Panc1 (cell line): Measurements from ENCODE around the gene BLM. TPM values are rescaled to one million over a fixed set of nuclear protein-coding genes. Genes with fewer than 3 reads are reported as not detected.

Experiments
- ATAC-seq: fragments of 200-7000 bp; cut with Tn5 transposase; 2 replicates; pipeline ENCODE4 v1.9.1; 2020; ENCODE audit warnings: mild to moderate bottlenecking, moderate library complexity
- BruUV-seq: library from RNA; stranded (reverse); fragments of 400-500 nt; replicated peaks from 2 replicates; lab custom pipeline; 2021; lab: Mats Ljungman, UMichigan
- CTCF ChIA-PET: fragments of 300-600 bp; sonication (Branson Sonifier 250); formaldehyde crosslinking; loops from one replicate; lab custom pipeline; 2022; ENCODE audit warnings: antibody characterized with exemption; lab: Charles Lee
- POLR2A ChIA-PET: fragments of 300-600 bp; sonication (Branson Sonifier 250); formaldehyde crosslinking; loops from one replicate; lab custom pipeline; 2022; ENCODE audit warnings: antibody characterized with exemption; lab: Charles Lee
- DNase-seq: peaks from one replicate; pipeline ENCODE4 v3.0.0-alpha.2; 2010; ENCODE audit warnings: low read depth, low spot score
- H3K27ac ChIP-seq: 2 replicates; pipeline ENCODE4 v1.5.1; 2011; ENCODE audit warnings: mild to moderate bottlenecking, low read length, inconsistent platforms
- H3K27me3 ChIP-seq: fragments of 200-500 bp; sonication (Bioruptor generic); 2 replicates; pipeline ENCODE4 v1.6.0; 2014; ENCODE audit warnings: low read length, inconsistent platforms; ENCODE audit not compliant: control insufficient read depth, insufficient read depth
- H3K36me3 ChIP-seq: fragments of 200-500 bp; sonication (Bioruptor generic); 2 replicates; pipeline ENCODE4 v1.5.1; 2014; ENCODE audit warnings: inconsistent platforms, mild to moderate bottlenecking, low read length, moderate library complexity; ENCODE audit not compliant: control insufficient read depth, insufficient read depth
- H3K4me1 ChIP-seq: 2 replicates; pipeline ENCODE4 v1.5.1; 2011; ENCODE audit warnings: inconsistent platforms, mild to moderate bottlenecking, low read length, moderate library complexity; ENCODE audit not compliant: control insufficient read depth, insufficient read depth
- H3K4me3 ChIP-seq, 2 experiments: 2 replicates each; pipeline ENCODE4 v1.5.1; 2011 to 2012; ENCODE audit warnings: low read depth in 2 of 2, low read length in 2 of 2, mild to moderate bottlenecking in 2 of 2, inconsistent platforms in 1 of 2, moderate library complexity in 1 of 2
- H3K9me3 ChIP-seq: fragments of 200-500 bp; sonication (Bioruptor generic); 2 replicates; pipeline ENCODE4 v1.5.1; 2014; ENCODE audit warnings: low read depth, mild to moderate bottlenecking, inconsistent platforms, low read length, moderate library complexity; ENCODE audit not compliant: control insufficient read depth, insufficient read depth
- POLR2AphosphoS5 ChIP-seq: IDR thresholded peaks from 2 replicates; pipeline ENCODE4 v1.6.1; 2012; ENCODE audit warnings: mild to moderate bottlenecking, low read depth, low read length, moderate library complexity
- SIN3A ChIP-seq: IDR thresholded peaks from 2 replicates; pipeline ENCODE4 v1.6.1; 2012; ENCODE audit warnings: low read depth, mild to moderate bottlenecking, low read length, moderate library complexity, borderline replicate concordance; ENCODE audit not compliant: insufficient read depth
- TCF7L2 ChIP-seq: IDR thresholded peaks from 2 replicates; pipeline ENCODE4 v1.6.1; 2011; ENCODE audit warnings: mild to moderate bottlenecking, low read depth, low read length, inconsistent platforms
- in situ Hi-C: cut with HindIII; loops from 2 replicates; pipeline ENCODE4 v1.10.0; 2016; ENCODE audit warnings: low sequenced_read_pairs, low pct_unique_long_range_greater_than_20kb
- intact Hi-C: fragments of 100-400 bp; cut with micrococcal nuclease; formaldehyde crosslinking; loops from one replicate; pipeline ENCODE4 v1.10.0; 2022; ENCODE audit not compliant: unreplicated experiment
- total RNA-seq: library from RNA; stranded (reverse); gene quantifications from one replicate; pipeline ENCODE4 v1.2.1, GENCODE V29; 2021; ENCODE audit not compliant: unreplicated experiment
- TF ChIP-seq, protein P1 (sequence below): fragments of 450-650 bp; IDR thresholded peaks from 2 replicates; pipeline ENCODE4 v1.5.1; 2017; ENCODE audit warnings: mild to moderate bottlenecking
- TF ChIP-seq, protein P2 (sequence below), 2 experiments: IDR thresholded peaks; 2 replicates each; pipeline ENCODE4 v1.6.1; 2011 to 2012; ENCODE audit warnings: low read depth in 2 of 2, control low read depth in 1 of 2, low read length in 1 of 2, mild to moderate bottlenecking in 1 of 2, moderate library complexity in 1 of 2; ENCODE audit not compliant: insufficient read depth in 1 of 2

The BLM gene
- total RNA-seq, 1 experiment from 2014 or later, result 23.9 TPM

DNA sequence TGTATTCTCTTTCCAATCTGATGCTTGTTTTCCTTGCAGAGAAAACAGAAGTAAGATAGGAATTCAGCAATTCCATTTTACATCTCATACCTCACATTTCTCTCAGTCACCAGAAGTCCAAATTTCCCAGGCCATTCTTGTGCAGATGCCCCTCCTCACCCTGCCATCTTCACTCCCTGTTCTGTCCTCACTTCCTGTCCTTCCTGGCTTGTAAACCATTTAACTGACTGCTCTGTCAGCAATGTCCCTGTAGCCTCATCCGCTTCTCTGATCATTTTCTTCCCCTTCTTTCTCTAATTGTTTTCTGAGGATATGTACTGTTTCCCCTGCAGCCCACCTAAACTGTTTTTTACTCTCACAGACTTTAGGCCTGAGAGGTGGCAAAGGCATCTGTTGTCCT is 40.3 kb downstream of the BLM start:
- Histone ChIP-seq H3K4me1 (no peaks in the 10 kb centered on the region), H3K27ac (no peak overlapping the region), H3K4me3 (no peak overlapping the region), H3K36me3 (no peaks in the 10 kb centered on the region; the same call in 1 of the 2 replicates), H3K9me3 (no peaks in the 10 kb centered on the region), H3K27me3 (no peaks in the 10 kb centered on the region)
- DNase-seq (no peak), ATAC-seq (no peak)
- in situ Hi-C loops (no loop called here), intact Hi-C loops (no loop called here)
- no peak for TF ChIP-seq POLR2AphosphoS5
- ChIA-PET POLR2A (no interaction called here), CTCF (no interaction called here)
- BruUV-seq, result no TSS peak

DNA sequence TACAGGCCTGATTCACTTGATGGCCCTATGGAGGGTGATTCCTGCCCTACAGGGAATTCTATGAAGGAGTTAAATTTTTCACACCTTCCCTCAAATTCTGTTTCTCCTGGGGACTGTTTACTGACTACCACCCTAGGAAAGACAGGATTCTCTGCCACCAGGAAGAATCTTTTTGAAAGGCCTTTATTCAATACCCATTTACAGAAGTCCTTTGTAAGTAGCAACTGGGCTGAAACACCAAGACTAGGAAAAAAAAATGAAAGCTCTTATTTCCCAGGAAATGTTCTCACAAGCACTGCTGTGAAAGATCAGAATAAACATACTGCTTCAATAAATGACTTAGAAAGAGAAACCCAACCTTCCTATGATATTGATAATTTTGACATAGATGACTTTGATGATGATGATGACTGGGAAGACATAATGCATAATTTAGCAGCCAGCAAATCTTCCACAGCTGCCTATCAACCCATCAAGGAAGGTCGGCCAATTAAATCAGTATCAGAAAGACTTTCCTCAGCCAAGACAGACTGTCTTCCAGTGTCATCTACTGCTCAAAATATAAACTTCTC is 43.6 kb downstream of the BLM start:
- ChIA-PET POLR2A (no interaction called here), CTCF (no interaction called here)
- Histone ChIP-seq H3K4me1 (no peaks in the 10 kb centered on the region), H3K9me3 (no peaks in the 10 kb centered on the region), H3K4me3 (no peak overlapping the region), H3K36me3 (0 out of 2 replicates have a peak, but pooled peaks cover 2% of the 10 kb centered on the region), H3K27ac (no peak overlapping the region), H3K27me3 (no peaks in the 10 kb centered on the region)
- DNase-seq, result no peak
- ATAC-seq, result no peak
- TF ChIP-seq SIN3A (no peak), TCF7L2 (no peak), POLR2AphosphoS5 (no peak)
- TF ChIP-seq, protein P1, sequence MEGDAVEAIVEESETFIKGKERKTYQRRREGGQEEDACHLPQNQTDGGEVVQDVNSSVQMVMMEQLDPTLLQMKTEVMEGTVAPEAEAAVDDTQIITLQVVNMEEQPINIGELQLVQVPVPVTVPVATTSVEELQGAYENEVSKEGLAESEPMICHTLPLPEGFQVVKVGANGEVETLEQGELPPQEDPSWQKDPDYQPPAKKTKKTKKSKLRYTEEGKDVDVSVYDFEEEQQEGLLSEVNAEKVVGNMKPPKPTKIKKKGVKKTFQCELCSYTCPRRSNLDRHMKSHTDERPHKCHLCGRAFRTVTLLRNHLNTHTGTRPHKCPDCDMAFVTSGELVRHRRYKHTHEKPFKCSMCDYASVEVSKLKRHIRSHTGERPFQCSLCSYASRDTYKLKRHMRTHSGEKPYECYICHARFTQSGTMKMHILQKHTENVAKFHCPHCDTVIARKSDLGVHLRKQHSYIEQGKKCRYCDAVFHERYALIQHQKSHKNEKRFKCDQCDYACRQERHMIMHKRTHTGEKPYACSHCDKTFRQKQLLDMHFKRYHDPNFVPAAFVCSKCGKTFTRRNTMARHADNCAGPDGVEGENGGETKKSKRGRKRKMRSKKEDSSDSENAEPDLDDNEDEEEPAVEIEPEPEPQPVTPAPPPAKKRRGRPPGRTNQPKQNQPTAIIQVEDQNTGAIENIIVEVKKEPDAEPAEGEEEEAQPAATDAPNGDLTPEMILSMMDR, result no peak
- TF ChIP-seq, protein P2, sequence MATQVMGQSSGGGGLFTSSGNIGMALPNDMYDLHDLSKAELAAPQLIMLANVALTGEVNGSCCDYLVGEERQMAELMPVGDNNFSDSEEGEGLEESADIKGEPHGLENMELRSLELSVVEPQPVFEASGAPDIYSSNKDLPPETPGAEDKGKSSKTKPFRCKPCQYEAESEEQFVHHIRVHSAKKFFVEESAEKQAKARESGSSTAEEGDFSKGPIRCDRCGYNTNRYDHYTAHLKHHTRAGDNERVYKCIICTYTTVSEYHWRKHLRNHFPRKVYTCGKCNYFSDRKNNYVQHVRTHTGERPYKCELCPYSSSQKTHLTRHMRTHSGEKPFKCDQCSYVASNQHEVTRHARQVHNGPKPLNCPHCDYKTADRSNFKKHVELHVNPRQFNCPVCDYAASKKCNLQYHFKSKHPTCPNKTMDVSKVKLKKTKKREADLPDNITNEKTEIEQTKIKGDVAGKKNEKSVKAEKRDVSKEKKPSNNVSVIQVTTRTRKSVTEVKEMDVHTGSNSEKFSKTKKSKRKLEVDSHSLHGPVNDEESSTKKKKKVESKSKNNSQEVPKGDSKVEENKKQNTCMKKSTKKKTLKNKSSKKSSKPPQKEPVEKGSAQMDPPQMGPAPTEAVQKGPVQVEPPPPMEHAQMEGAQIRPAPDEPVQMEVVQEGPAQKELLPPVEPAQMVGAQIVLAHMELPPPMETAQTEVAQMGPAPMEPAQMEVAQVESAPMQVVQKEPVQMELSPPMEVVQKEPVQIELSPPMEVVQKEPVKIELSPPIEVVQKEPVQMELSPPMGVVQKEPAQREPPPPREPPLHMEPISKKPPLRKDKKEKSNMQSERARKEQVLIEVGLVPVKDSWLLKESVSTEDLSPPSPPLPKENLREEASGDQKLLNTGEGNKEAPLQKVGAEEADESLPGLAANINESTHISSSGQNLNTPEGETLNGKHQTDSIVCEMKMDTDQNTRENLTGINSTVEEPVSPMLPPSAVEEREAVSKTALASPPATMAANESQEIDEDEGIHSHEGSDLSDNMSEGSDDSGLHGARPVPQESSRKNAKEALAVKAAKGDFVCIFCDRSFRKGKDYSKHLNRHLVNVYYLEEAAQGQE (IDR thresholded peaks at IDR 0.05; ENCODE audit: insufficient read depth in 1 of 2, low read depth in 2 of 2, low read length in 1 of 2), result no peak
- in situ Hi-C loops, result no loop called here
- BruUV-seq, result no TSS peak
- intact Hi-C loops, result no loop called here

- H3K4me3 ChIP-seq, result no peak overlapping the region
- ChIA-PET POLR2A (no interaction called here), CTCF (no interaction called here)
- no peaks in the 10 kb centered on the region for H3K4me1 ChIP-seq
- no peaks in the 10 kb centered on the region for H3K27me3 ChIP-seq
- TF ChIP-seq, protein P2 (IDR thresholded peaks at IDR 0.05; ENCODE audit: insufficient read depth in 1 of 2, low read depth in 2 of 2, low read length in 1 of 2), result no peak
- TF ChIP-seq POLR2AphosphoS5 (no peak), SIN3A (no peak), TCF7L2 (no peak)
- TF ChIP-seq, protein P1, result no peak
- no peak overlapping the region for H3K27ac ChIP-seq
- no peak for DNase-seq
- ATAC-seq, result no peak
- no peaks in the 10 kb centered on the region for H3K9me3 ChIP-seq
- in situ Hi-C loops (no loop called here), intact Hi-C loops (no loop called here)
- BruUV-seq, result no TSS peak
- H3K36me3 ChIP-seq, result 0 out of 2 replicates have a peak, but pooled peaks cover 2% of the 10 kb centered on the region
These were observed 44.5 kb downstream of the BLM start for GRCh38 chr15:90761629-90762028.
